ENCODE data around the gene CASKIN1.
A peak's percentile ranks its signal among the peaks of the same experiment; 100 is the strongest.

CASKIN1 gene

GRCh38 chr16:2196981-2197511 is 641 bp upstream of the CASKIN1 start:
- Histone ChIP-seq H3K27me3 (ENCODE audit: insufficient read depth, poor library complexity, severe bottlenecking) (peaks cover 35% of the 10 kb centered on the region), H3K4me3 (replicated peaks; ENCODE audit: insufficient read depth, low read length) (no peak overlapping the region), H3K27ac (replicated peaks) (no peak overlapping the region)
- no peak for TF ChIP-seq SPI1 (IDR thresholded peaks at IDR 0.05; ENCODE audit: borderline replicate concordance, low read depth)
- no peak for TF ChIP-seq CTCF (IDR thresholded peaks at IDR 0.05; ENCODE audit: insufficient read depth, low read length)
- no peak for TF ChIP-seq GABPA (IDR thresholded peaks at IDR 0.05; ENCODE audit: low read depth)
- TF ChIP-seq REST (IDR thresholded peaks at IDR 0.05; ENCODE audit: insufficient replicate concordance, low read depth): no peak
- no peak for TF ChIP-seq POLR2AphosphoS5 (IDR thresholded peaks at IDR 0.05; ENCODE audit: low read depth)
- no peak for DNase-seq (ENCODE audit: low read depth in 1 of 2, low spot score in 1 of 2)

DNA sequence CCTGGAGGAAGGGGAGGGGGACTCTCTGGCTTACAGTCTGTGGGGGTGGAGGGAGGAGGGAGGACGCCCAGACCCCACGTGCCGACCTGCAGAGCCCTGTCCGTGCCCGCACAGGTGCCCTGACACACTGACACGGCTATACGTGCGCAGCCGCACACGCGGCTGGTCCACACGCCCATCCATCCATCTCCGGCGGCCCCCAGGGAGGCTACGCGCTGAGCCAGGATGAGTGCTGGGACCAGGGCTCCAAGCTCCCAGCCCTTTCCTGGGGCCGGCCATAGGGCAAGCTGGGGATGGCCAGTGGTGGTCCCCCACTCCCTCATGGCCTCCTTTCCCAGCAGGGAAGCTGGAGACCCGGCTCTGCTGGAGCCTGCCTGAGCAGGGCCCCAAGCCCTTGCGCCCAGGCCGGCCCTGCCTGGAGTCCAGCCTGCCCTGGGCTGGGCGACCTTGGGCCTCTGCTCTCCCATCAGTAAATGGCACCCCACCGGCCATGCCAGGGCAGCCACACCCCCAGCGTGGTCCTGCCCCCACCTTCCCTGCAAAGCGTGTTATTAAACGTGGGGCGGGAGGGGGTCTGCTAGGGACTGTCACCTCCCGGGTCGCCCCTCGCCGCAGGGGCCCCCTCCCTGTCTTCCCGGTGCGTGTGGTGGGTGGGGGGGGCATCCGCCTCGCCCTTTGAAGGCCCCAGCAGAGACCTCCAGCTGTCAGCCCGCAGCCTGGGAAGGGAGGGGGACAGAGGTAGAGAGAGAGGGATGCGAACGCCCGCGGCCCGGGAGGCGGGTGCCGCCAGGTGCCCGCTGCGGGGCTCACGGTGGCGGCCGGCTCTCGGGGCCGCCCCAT is 863 bp downstream of the CASKIN1 start:
- H3K27me3 ChIP-seq (ENCODE audit: insufficient read depth, poor library complexity, severe bottlenecking): peaks cover 35% of the 10 kb centered on the region
- DNase-seq (ENCODE audit: low read depth in 1 of 2, low spot score in 1 of 2): no peak
- no peak overlapping the region for H3K27ac ChIP-seq (replicated peaks)
- H3K4me3 ChIP-seq (replicated peaks; ENCODE audit: insufficient read depth, low read length): no peak overlapping the region
- TF ChIP-seq CTCF (IDR thresholded peaks at IDR 0.05; ENCODE audit: insufficient read depth, low read length): no peak
- TF ChIP-seq SPI1 (IDR thresholded peaks at IDR 0.05; ENCODE audit: borderline replicate concordance, low read depth): no peak
- TF ChIP-seq REST (IDR thresholded peaks at IDR 0.05; ENCODE audit: insufficient replicate concordance, low read depth): no peak
- no peak for TF ChIP-seq POLR2AphosphoS5 (IDR thresholded peaks at IDR 0.05; ENCODE audit: low read depth)
- no peak for TF ChIP-seq GABPA (IDR thresholded peaks at IDR 0.05; ENCODE audit: low read depth)

GRCh38 chr16:2194852-2195321 is 1.5 kb downstream of the CASKIN1 start:
- Histone ChIP-seq H3K27ac (replicated peaks) (no peak overlapping the region), H3K27me3 (ENCODE audit: insufficient read depth, poor library complexity, severe bottlenecking) (peaks cover 35% of the 10 kb centered on the region), H3K4me3 (replicated peaks; ENCODE audit: insufficient read depth, low read length) (no peak overlapping the region)
- peak in 1 of 2 experiments; percentile 61 for DNase-seq (ENCODE audit: low read depth in 1 of 2, low spot score in 1 of 2)
- TF ChIP-seq SPI1 (IDR thresholded peaks at IDR 0.05; ENCODE audit: borderline replicate concordance, low read depth) (no peak), GABPA (IDR thresholded peaks at IDR 0.05; ENCODE audit: low read depth) (no peak), CTCF (IDR thresholded peaks at IDR 0.05; ENCODE audit: insufficient read depth, low read length) (peak; percentile 21), REST (IDR thresholded peaks at IDR 0.05; ENCODE audit: insufficient replicate concordance, low read depth) (no peak)
